CD4-positive, alpha-beta T cell (primary cell): ENCODE data around the gene LRP11. TPM values are rescaled to one million over a fixed set of nuclear protein-coding genes. Genes with fewer than 3 reads are reported as not detected.

Experiments
- ATAC-seq: fragments of 200-7000 bp; cut with Tn5 transposase; one replicate; pipeline ENCODE4 v1.10.0; 2022; ENCODE audit warnings: mild to moderate bottlenecking; ENCODE audit not compliant: poor library complexity
- CTCF ChIA-PET: fragments of 350-600 bp; sonication (Branson Sonifier 250); formaldehyde crosslinking; loops from one replicate; lab custom pipeline; 2021; ENCODE audit warnings: antibody characterized with exemption, inconsistent platforms; lab: Charles Lee
- POLR2A ChIA-PET: fragments of 350-600 bp; sonication (Branson Sonifier 250); formaldehyde crosslinking; loops from one replicate; lab custom pipeline; 2021; ENCODE audit warnings: antibody characterized with exemption, inconsistent platforms; lab: Charles Lee
- DNase-seq, 14 experiments: peaks; one replicate each; pipeline ENCODE4 v3.0.0-alpha.2; 2013 to 2020; ENCODE audit warnings: mixed read lengths in 2 of 14
- H3K27ac ChIP-seq, 2 donors: one replicate each; pipeline versions ENCODE4 v1.5.1 to v1.7.0; 2013; ENCODE audit warnings: low read length in 2 of 2, low read depth in 1 of 2, mild to moderate bottlenecking in 1 of 2
- H3K27me3 ChIP-seq, 2 experiments: 1 replicate in 1 of 2; 2 replicates in 1 of 2; pipeline versions ENCODE4 v1.6.1 to v1.7.0; 2013; ENCODE audit warnings: low read length in 2 of 2, control low read depth in 1 of 2, mild to moderate bottlenecking in 1 of 2, moderate library complexity in 1 of 2; ENCODE audit not compliant: insufficient read depth in 2 of 2, control insufficient read depth in 1 of 2
- H3K36me3 ChIP-seq: one replicate; pipeline ENCODE4 v1.6.1; 2013; ENCODE audit warnings: low read length, control low read depth; ENCODE audit not compliant: insufficient read depth
- H3K4me1 ChIP-seq: one replicate; pipeline ENCODE4 v1.6.1; 2013; ENCODE audit warnings: low read length, control low read depth; ENCODE audit not compliant: insufficient read depth
- H3K4me3 ChIP-seq: one replicate; pipeline ENCODE4 v1.5.1; 2013; ENCODE audit warnings: mild to moderate bottlenecking, low read length, moderate library complexity
- H3K9me3 ChIP-seq, 2 experiments: 1 replicate in 1 of 2; 2 replicates in 1 of 2; pipeline versions ENCODE4 v1.6.1 to v1.7.0; 2013; ENCODE audit warnings: low read length in 2 of 2, mild to moderate bottlenecking in 2 of 2, control low read depth in 1 of 2, moderate library complexity in 1 of 2; ENCODE audit not compliant: control insufficient read depth in 1 of 2, insufficient read depth in 1 of 2
- H3K27ac Mint-ChIP-seq: one replicate; pipeline ENCODE4 v1.8.0; 2020; ENCODE audit warnings: mixed read lengths
- H3K27me3 Mint-ChIP-seq: one replicate; pipeline ENCODE4 v1.8.0; 2021; ENCODE audit warnings: mixed read lengths
- H3K36me3 Mint-ChIP-seq: one replicate; pipeline ENCODE4 v1.8.0; 2021; ENCODE audit warnings: low read depth, mixed read lengths
- H3K4me1 Mint-ChIP-seq: one replicate; pipeline ENCODE4 v1.8.0; 2021; ENCODE audit warnings: low read depth, mixed read lengths
- H3K4me3 Mint-ChIP-seq: one replicate; pipeline ENCODE4 v1.8.0; 2020; ENCODE audit warnings: mild to moderate bottlenecking, mixed read lengths
- H3K9me3 Mint-ChIP-seq: one replicate; pipeline ENCODE4 v1.8.0; 2020; ENCODE audit warnings: mixed read lengths
- intact Hi-C, 2 experiments: fragments of 100-400 bp; cut with DNase I in 1 of 2; cut with micrococcal nuclease in 1 of 2; formaldehyde crosslinking; loops; one replicate each; pipeline versions ENCODE4 v1.15.1 to v1.9.0; 2023 to 2025; cut with DNase I, micrococcal nuclease
- total RNA-seq, 174 experiments: library from RNA in 2 of 174; stranded (reverse) in 2 of 174; gene quantifications; one replicate each; pipeline ENCODE4 v1.2.3 and lab custom pipeline; 2021 to 2026
- TF ChIP-seq, protein P1 (sequence below): fragments of 200-600 bp; IDR thresholded peaks from one replicate; pipeline ENCODE4 v1.8.0; 2022; ENCODE audit warnings: antibody characterized with exemption, mild to moderate bottlenecking

The LRP11 gene
- total RNA-seq, 2 experiments from 2014 or later = 0.75 to 0.99 TPM

GRCh38 chr6:149877659-149878058 lies 13.5 kb upstream of the LRP11 start:
- H3K27ac Mint-ChIP-seq = no peak overlapping the region

GRCh38 chr6:149876241-149876933 lies 12.2 kb upstream of the LRP11 start:
- intact Hi-C loops = no loop called here
- no peak overlapping the region for H3K27ac ChIP-seq
- TF ChIP-seq, protein P1, sequence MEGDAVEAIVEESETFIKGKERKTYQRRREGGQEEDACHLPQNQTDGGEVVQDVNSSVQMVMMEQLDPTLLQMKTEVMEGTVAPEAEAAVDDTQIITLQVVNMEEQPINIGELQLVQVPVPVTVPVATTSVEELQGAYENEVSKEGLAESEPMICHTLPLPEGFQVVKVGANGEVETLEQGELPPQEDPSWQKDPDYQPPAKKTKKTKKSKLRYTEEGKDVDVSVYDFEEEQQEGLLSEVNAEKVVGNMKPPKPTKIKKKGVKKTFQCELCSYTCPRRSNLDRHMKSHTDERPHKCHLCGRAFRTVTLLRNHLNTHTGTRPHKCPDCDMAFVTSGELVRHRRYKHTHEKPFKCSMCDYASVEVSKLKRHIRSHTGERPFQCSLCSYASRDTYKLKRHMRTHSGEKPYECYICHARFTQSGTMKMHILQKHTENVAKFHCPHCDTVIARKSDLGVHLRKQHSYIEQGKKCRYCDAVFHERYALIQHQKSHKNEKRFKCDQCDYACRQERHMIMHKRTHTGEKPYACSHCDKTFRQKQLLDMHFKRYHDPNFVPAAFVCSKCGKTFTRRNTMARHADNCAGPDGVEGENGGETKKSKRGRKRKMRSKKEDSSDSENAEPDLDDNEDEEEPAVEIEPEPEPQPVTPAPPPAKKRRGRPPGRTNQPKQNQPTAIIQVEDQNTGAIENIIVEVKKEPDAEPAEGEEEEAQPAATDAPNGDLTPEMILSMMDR = no peak
- Mint-ChIP-seq H3K27ac (no peak overlapping the region), H3K9me3 (no peaks in the 10 kb centered on the region), H3K36me3 (no peaks in the 10 kb centered on the region), H3K4me3 (no peak overlapping the region), H3K4me1 (no peaks in the 10 kb centered on the region), H3K27me3 (peaks cover 64% of the 10 kb centered on the region)
- POLR2A ChIA-PET = no interaction called here
- DNase-seq = no peak
- peaks cover 9 to 24% of the 10 kb centered on the region in 2 experiments for H3K27me3 ChIP-seq
- CTCF ChIA-PET = no interaction called here
- no peaks in the 10 kb centered on the region for H3K36me3 ChIP-seq
- no peak for ATAC-seq
- no peak overlapping the region for H3K4me3 ChIP-seq
- no peaks in the 10 kb centered on the region for H3K9me3 ChIP-seq
- H3K4me1 ChIP-seq = no peaks in the 10 kb centered on the region

More at GRCh38 chr6:149877659-149878058, 13.5 kb upstream of the LRP11 start:
- H3K4me1 Mint-ChIP-seq = no peaks in the 10 kb centered on the region
- no peaks in the 10 kb centered on the region for H3K9me3 ChIP-seq
- no peak overlapping the region for H3K27ac ChIP-seq
- no peaks in the 10 kb centered on the region for H3K36me3 Mint-ChIP-seq
- H3K4me1 ChIP-seq = no peaks in the 10 kb centered on the region
- no peak overlapping the region for H3K4me3 Mint-ChIP-seq
- TF ChIP-seq, protein P1 = no peak
- H3K9me3 Mint-ChIP-seq = no peaks in the 10 kb centered on the region
- ATAC-seq = no peak
- no peak overlapping the region for H3K4me3 ChIP-seq
- peaks cover 9 to 24% of the 10 kb centered on the region in 2 experiments for H3K27me3 ChIP-seq
- intact Hi-C loops = no loop called here
- ChIA-PET CTCF (no interaction called here), POLR2A (interaction anchor here (1.8 kb wide), 1 partner anchor 9 kb away, joined by 4 read pairs; no protein-coding TSS in a partner anchor)
- peaks cover 68% of the 10 kb centered on the region for H3K27me3 Mint-ChIP-seq
- DNase-seq = no peak
- no peaks in the 10 kb centered on the region for H3K36me3 ChIP-seq

DNA sequence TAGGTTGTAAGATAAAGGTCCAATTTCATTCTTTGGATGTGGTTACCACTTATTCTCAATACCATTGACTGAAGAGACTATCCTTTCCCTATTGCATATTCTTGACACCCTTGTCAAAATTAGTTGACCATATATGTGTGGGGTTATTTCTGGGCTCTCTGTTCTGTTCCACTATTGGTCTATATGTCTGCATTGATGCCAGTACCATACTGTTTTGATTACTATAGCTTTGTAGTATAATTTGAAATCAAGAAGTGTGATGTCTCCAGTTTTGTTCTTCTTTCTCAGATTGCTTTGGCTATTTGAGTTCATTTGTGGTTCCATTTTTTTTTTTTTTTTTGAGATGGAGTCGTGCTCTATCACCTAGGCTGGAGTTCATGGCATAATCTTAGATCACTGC lies 8.1 kb upstream of the LRP11 start:
- H3K27ac ChIP-seq = no peak overlapping the region
- no peak overlapping the region for H3K27ac Mint-ChIP-seq
- H3K9me3 ChIP-seq = no peaks in the 10 kb centered on the region
- no peak overlapping the region for H3K4me3 Mint-ChIP-seq
- H3K4me1 ChIP-seq = no peaks in the 10 kb centered on the region
- H3K36me3 ChIP-seq = no peaks in the 10 kb centered on the region
- ChIA-PET POLR2A (no interaction called here), CTCF (no interaction called here)
- peaks cover 5 to 12% of the 10 kb centered on the region in 2 experiments for H3K27me3 ChIP-seq
- H3K4me1 Mint-ChIP-seq = no peaks in the 10 kb centered on the region
- DNase-seq (no peak), ATAC-seq (no peak)
- H3K9me3 Mint-ChIP-seq = no peaks in the 10 kb centered on the region
- TF ChIP-seq, protein P1 = no peak
- intact Hi-C loops = no loop called here
- H3K27me3 Mint-ChIP-seq = peaks cover 32% of the 10 kb centered on the region
- H3K36me3 Mint-ChIP-seq = no peaks in the 10 kb centered on the region
- no peak overlapping the region for H3K4me3 ChIP-seq
